IMR-90 (cell line): Measurements from ENCODE around the gene NLGN1. TPM values are rescaled to one million over a fixed set of nuclear protein-coding genes. Genes with fewer than 3 reads are reported as not detected.

Experiments used
- ATAC-seq: fragments of 200-7000 bp; cut with Tn5 transposase; 2 replicates; pipeline ENCODE4 v1.9.1; 2020; ENCODE audit warnings: low read depth, mild to moderate bottlenecking, moderate library complexity
- BruUV-seq: library from RNA; stranded (reverse); fragments of 400-500 nt; replicated peaks from 2 replicates; lab custom pipeline; 2021; lab: Mats Ljungman, UMichigan
- CTCF ChIA-PET: fragments of 300-600 bp; formaldehyde crosslinking; extraction: SDS; loops from one replicate; lab custom pipeline; 2021; ENCODE audit warnings: antibody characterized with exemption; lab: Yijun Ruan, JAX
- POLR2A ChIA-PET: fragments of 300-600 bp; sonication (Branson Sonifier 250); formaldehyde crosslinking; loops from one replicate; lab custom pipeline; 2022; ENCODE audit warnings: antibody characterized with exemption; ENCODE audit not compliant: unreplicated experiment; lab: Charles Lee
- DNase-seq: peaks from one replicate; pipeline ENCODE4 v3.0.0; 2013
- H2AFZ ChIP-seq: replicated peaks from 2 replicates; pipeline ENCODE3; 2013; ENCODE audit warnings: low read length, mild to moderate bottlenecking; ENCODE audit not compliant: poor library complexity
- H2AK5ac ChIP-seq: 2 replicates; pipeline ENCODE4 v1.6.1; 2013; ENCODE audit warnings: low read depth, low read length, inconsistent platforms
- H2AK9ac ChIP-seq: replicated peaks from 2 replicates; pipeline ENCODE3; 2013; ENCODE audit warnings: mild to moderate bottlenecking, low read depth, low read length, moderate library complexity; ENCODE audit not compliant: poor library complexity
- H2BK120ac ChIP-seq: 2 replicates; pipeline ENCODE4 v1.6.1; 2013; ENCODE audit warnings: low read depth, low read length, inconsistent platforms
- H2BK15ac ChIP-seq: 3 replicates; pipeline ENCODE4 v1.6.1; 2013; ENCODE audit warnings: low read depth, low read length, inconsistent platforms
- H2BK20ac ChIP-seq: 2 replicates; pipeline ENCODE4 v1.6.1; 2013; ENCODE audit warnings: low read depth, mild to moderate bottlenecking, inconsistent platforms, low read length, moderate library complexity
- H2BK5ac ChIP-seq: 2 replicates; pipeline ENCODE4 v1.6.1; 2013; ENCODE audit warnings: mild to moderate bottlenecking, low read depth, low read length, inconsistent platforms; ENCODE audit not compliant: poor library complexity, severe bottlenecking
- H3K14ac ChIP-seq: replicated peaks from 2 replicates; pipeline ENCODE4 v1.6.1; 2013; ENCODE audit warnings: low read depth, low read length, inconsistent platforms
- H3K18ac ChIP-seq: 2 replicates; pipeline ENCODE4 v1.6.1; 2013; ENCODE audit warnings: low read depth, low read length, control low read depth
- H3K23ac ChIP-seq: 2 replicates; pipeline ENCODE4 v1.6.1; 2013; ENCODE audit warnings: low read depth, low read length, inconsistent platforms
- H3K27ac ChIP-seq: 2 replicates; pipeline ENCODE4 v1.5.1; 2013; ENCODE audit warnings: mild to moderate bottlenecking, control low read depth, low read length; ENCODE audit not compliant: insufficient read depth
- H3K27me3 ChIP-seq: 2 replicates; pipeline ENCODE4 v1.6.1; 2013; ENCODE audit warnings: low read length; ENCODE audit not compliant: control insufficient read depth, insufficient read depth
- H3K36me3 ChIP-seq: 2 replicates; pipeline ENCODE4 v1.6.1; 2013; ENCODE audit warnings: low read length, mixed read lengths; ENCODE audit not compliant: control insufficient read depth, insufficient read depth
- H3K4ac ChIP-seq: 2 replicates; pipeline ENCODE4 v1.6.1; 2013; ENCODE audit warnings: low read depth, low read length, inconsistent platforms
- H3K4me1 ChIP-seq: 2 replicates; pipeline ENCODE4 v1.6.1; 2013; ENCODE audit warnings: low read length, mixed read lengths; ENCODE audit not compliant: control insufficient read depth, insufficient read depth
- H3K4me2 ChIP-seq: 2 replicates; pipeline ENCODE4 v1.6.1; 2013; ENCODE audit warnings: low read depth, mild to moderate bottlenecking, control low read depth, low read length, moderate library complexity
- H3K4me3 ChIP-seq: 2 replicates; pipeline ENCODE4 v1.5.1; 2013; ENCODE audit warnings: low read depth, mild to moderate bottlenecking, control low read depth, low read length, moderate library complexity; ENCODE audit not compliant: insufficient read depth
- H3K56ac ChIP-seq: 2 replicates; pipeline ENCODE4 v1.6.1; 2013; ENCODE audit warnings: low read length, inconsistent platforms; ENCODE audit not compliant: insufficient read depth; ENCODE audit errors: extremely low read depth
- H3K79me1 ChIP-seq, 2 experiments: 2 replicates each; pipeline ENCODE4 v1.6.1; 2013; ENCODE audit warnings: low read length in 2 of 2, inconsistent platforms in 1 of 2, low read depth in 1 of 2
- H3K9ac ChIP-seq: 2 replicates; pipeline ENCODE4 v1.6.1; 2013; ENCODE audit warnings: low read depth, low read length, control low read depth
- H3K9me1 ChIP-seq: 2 replicates; pipeline ENCODE4 v1.6.1; 2013; ENCODE audit warnings: low read length, inconsistent platforms; ENCODE audit not compliant: insufficient read depth
- H3K9me3 ChIP-seq: 2 replicates; pipeline ENCODE4 v1.6.1; 2013; ENCODE audit warnings: low read length; ENCODE audit not compliant: control insufficient read depth, insufficient read depth
- H4K20me1 ChIP-seq: 2 replicates; pipeline ENCODE4 v1.6.1; 2013; ENCODE audit warnings: low read length, inconsistent platforms; ENCODE audit not compliant: insufficient read depth
- H4K5ac ChIP-seq: 2 replicates; pipeline ENCODE4 v1.6.1; 2013; ENCODE audit warnings: mild to moderate bottlenecking, low read depth, low read length, control low read depth
- H4K8ac ChIP-seq, 2 experiments: 2 replicates each; pipeline ENCODE4 v1.6.1; 2013; ENCODE audit warnings: low read depth in 2 of 2, low read length in 2 of 2, control low read depth in 1 of 2, inconsistent platforms in 1 of 2
- H4K91ac ChIP-seq: 2 replicates; pipeline ENCODE4 v1.6.1; 2013; ENCODE audit warnings: low read depth, low read length, inconsistent platforms; ENCODE audit not compliant: insufficient read depth
- BHLHE40 ChIP-seq: fragments of 150-350 bp; IDR thresholded peaks from 2 replicates; pipeline ENCODE4 v1.6.1; 2016; ENCODE audit warnings: mild to moderate bottlenecking, low read depth, low read length
- CTCF ChIP-seq: conservative IDR thresholded peaks from 2 replicates; pipeline ENCODE4 v1.5.1; 2012; ENCODE audit warnings: mild to moderate bottlenecking, low read depth, low read length, improper control_type of control experiment
- FOS ChIP-seq: fragments of 150-350 bp; IDR thresholded peaks from 2 replicates; pipeline ENCODE4 v1.6.1; 2016; ENCODE audit warnings: low read depth, low read length
- MAFK ChIP-seq: IDR thresholded peaks from 2 replicates; pipeline ENCODE4 v1.6.1; 2012; ENCODE audit warnings: low read depth, low read length, improper control_type of control experiment
- MAZ ChIP-seq: IDR thresholded peaks from 2 replicates; pipeline ENCODE4 v1.6.1; 2012; ENCODE audit warnings: low read depth, mild to moderate bottlenecking, low read length, improper control_type of control experiment, moderate library complexity, borderline replicate concordance
- MXI1 ChIP-seq: IDR thresholded peaks from 2 replicates; pipeline ENCODE4 v1.6.1; 2012; ENCODE audit warnings: low read depth, mild to moderate bottlenecking, low read length, moderate library complexity, borderline replicate concordance
- NFE2L2 ChIP-seq: fragments of 150-350 bp; IDR thresholded peaks from 2 replicates; pipeline ENCODE4 v1.6.1; 2016; ENCODE audit warnings: low read depth, mild to moderate bottlenecking, low read length
- POLR2A ChIP-seq: IDR thresholded peaks from 2 replicates; pipeline ENCODE4 v1.6.1; 2012; ENCODE audit warnings: mild to moderate bottlenecking, low read depth, low read length
- RAD21 ChIP-seq: IDR thresholded peaks from 2 replicates; pipeline ENCODE4 v1.6.1; 2012; ENCODE audit warnings: low read length, improper control_type of control experiment
- RCOR1 ChIP-seq: IDR thresholded peaks from 2 replicates; pipeline ENCODE4 v1.6.1; 2012; ENCODE audit warnings: mild to moderate bottlenecking, low read length, improper control_type of control experiment; ENCODE audit not compliant: insufficient replicate concordance
- RFX5 ChIP-seq: IDR thresholded peaks from 2 replicates; pipeline ENCODE4 v1.8.0; 2012; ENCODE audit warnings: low read depth, mild to moderate bottlenecking, low read length, moderate library complexity
- SMC3 ChIP-seq: fragments of 150-350 bp; IDR thresholded peaks from 2 replicates; pipeline ENCODE4 v1.6.1; 2016; ENCODE audit warnings: low read depth, mild to moderate bottlenecking, antibody characterized with exemption, low read length, moderate library complexity
- USF2 ChIP-seq: fragments of 150-350 bp; IDR thresholded peaks from 2 replicates; pipeline ENCODE4 v1.6.1; 2017; ENCODE audit warnings: mild to moderate bottlenecking, antibody characterized with exemption, low read length, low read depth
- WGBS, 2 experiments: methylation state at CpG; one replicate each; pipeline versions ENCODE4 v1.1.5 to v1.1.7; 2013; ENCODE audit warnings: missing lambda C conversion rate in 2 of 2; ENCODE audit not compliant: insufficient read length in 1 of 2; ENCODE audit errors: extremely low coverage in 2 of 2; 5-methylcytosine and 5-hydroxymethylcytosine counted together
- dilution Hi-C: fragments of 300-500 bp; cut with HindIII; formaldehyde crosslinking; loops from one replicate; pipeline ENCODE4 v1.14.3; 2018; ENCODE audit warnings: low sequenced_read_pairs; ENCODE audit not compliant: unreplicated experiment
- in situ Hi-C: fragments of 300-500 bp; cut with MboI; formaldehyde crosslinking; loops from 3 replicates; pipeline ENCODE4 v1.14.3; 2019; ENCODE audit warnings: low sequenced_read_pairs, inconsistent platforms, mixed read lengths
- intact Hi-C: fragments of 100-400 bp; cut with micrococcal nuclease; formaldehyde crosslinking; loops from 2 replicates; pipeline ENCODE4 v1.10.0; 2022
- polyA plus RNA-seq, 3 experiments: library from polyadenylated mRNA; depleted of rRNA; stranded (reverse); fragments of >200 nt; gene quantifications; 2 replicates each; pipeline ENCODE4 v1.2.3, GENCODE V29; 2012; ENCODE audit warnings: low replicate concordance in 1 of 3
- total RNA-seq: library from RNA; depleted of rRNA; stranded (reverse); fragments of >200 nt; gene quantifications from 2 replicates; pipeline ENCODE4 v1.2.3, GENCODE V29; 2012
- TF ChIP-seq, protein P1 (sequence below): fragments of 150-350 bp; IDR thresholded peaks from 2 replicates; pipeline ENCODE4 v1.6.1; 2016; ENCODE audit warnings: low read depth, mild to moderate bottlenecking, low read length, moderate library complexity, borderline replicate concordance

The NLGN1 gene
- total and polyA plus RNA-seq, 2 of the 4 experiments (the other 2 are of a cell fraction) = 1.8 to 12.5 TPM

DNA sequence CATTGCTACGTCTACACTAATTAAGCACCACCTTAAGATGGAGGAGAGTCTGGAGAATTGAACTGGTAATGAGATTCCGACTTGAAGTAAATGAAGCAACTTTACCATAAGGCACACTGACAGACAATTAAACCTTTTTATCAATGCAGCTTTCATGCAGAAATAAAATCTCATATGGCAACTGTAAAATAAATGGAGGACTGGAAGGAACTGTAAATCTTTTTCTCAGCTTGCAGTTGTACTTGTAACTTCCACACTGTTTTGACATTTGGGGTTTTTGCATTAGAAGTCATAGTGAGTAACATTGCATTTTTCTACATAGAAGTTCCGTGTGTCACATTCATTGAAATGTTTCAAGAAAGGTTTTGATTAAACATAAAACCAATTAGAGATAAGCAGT, 705.3 kb downstream of the NLGN1 start:
- Histone ChIP-seq H3K4ac (no peak overlapping the region), H3K4me1 (peaks cover 2% of the 10 kb centered on the region; the same call in 1 of the 2 replicates), H2AK5ac (no peak overlapping the region), H2BK15ac (no peak overlapping the region), H2AFZ (no peak overlapping the region), H4K20me1 (no peaks in the 10 kb centered on the region), H3K4me3 (no peak overlapping the region), H3K56ac (no peak overlapping the region), H4K8ac (no peak overlapping the region), H4K5ac (no peak overlapping the region), H3K9me3 (no peaks in the 10 kb centered on the region), H2BK120ac (no peak overlapping the region), H3K4me2 (no peak overlapping the region), H4K91ac (no peak overlapping the region), H2BK5ac (no peak overlapping the region), H3K18ac (no peak overlapping the region), H3K79me1 (no peaks in the 10 kb centered on the region), H3K23ac (no peak overlapping the region), H3K27me3 (no peaks in the 10 kb centered on the region), H2AK9ac (no peak overlapping the region), H3K27ac (no peak overlapping the region), H3K9me1 (no peaks in the 10 kb centered on the region; the same call in 1 of the 2 replicates), H3K14ac (no peak overlapping the region), H3K36me3 (no peaks in the 10 kb centered on the region), H2BK20ac (no peak overlapping the region), H3K9ac (no peak overlapping the region)
- TF ChIP-seq RCOR1 (no peak), CTCF (no peak), MAZ (no peak), FOS (no peak), MXI1 (no peak), RFX5 (no peak), SMC3 (no peak), USF2 (no peak), BHLHE40 (no peak), RAD21 (no peak), NFE2L2 (no peak), POLR2A (no peak), MAFK (no peak)
- TF ChIP-seq, protein P1, sequence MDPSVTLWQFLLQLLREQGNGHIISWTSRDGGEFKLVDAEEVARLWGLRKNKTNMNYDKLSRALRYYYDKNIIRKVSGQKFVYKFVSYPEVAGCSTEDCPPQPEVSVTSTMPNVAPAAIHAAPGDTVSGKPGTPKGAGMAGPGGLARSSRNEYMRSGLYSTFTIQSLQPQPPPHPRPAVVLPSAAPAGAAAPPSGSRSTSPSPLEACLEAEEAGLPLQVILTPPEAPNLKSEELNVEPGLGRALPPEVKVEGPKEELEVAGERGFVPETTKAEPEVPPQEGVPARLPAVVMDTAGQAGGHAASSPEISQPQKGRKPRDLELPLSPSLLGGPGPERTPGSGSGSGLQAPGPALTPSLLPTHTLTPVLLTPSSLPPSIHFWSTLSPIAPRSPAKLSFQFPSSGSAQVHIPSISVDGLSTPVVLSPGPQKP = no peak
- in situ Hi-C loops (no loop called here), dilution Hi-C loops (no loop called here), intact Hi-C loops (no loop called here)
- ATAC-seq (no peak), DNase-seq (peak; percentile 27)
- ChIA-PET CTCF (no interaction called here), POLR2A (no interaction called here)
- BruUV-seq = no TSS peak
- WGBS, 2 experiments = no CpG with 5 or more reads among the region's 3 CpGs
